ENCODE measurements around the gene ZNF99.
"Not testable (repeated sequence)": the region's sequence is repeated elsewhere in the genome, so short reads cannot be mapped to it uniquely, and the experiment has no call there.

ZNF99 gene

DNA sequence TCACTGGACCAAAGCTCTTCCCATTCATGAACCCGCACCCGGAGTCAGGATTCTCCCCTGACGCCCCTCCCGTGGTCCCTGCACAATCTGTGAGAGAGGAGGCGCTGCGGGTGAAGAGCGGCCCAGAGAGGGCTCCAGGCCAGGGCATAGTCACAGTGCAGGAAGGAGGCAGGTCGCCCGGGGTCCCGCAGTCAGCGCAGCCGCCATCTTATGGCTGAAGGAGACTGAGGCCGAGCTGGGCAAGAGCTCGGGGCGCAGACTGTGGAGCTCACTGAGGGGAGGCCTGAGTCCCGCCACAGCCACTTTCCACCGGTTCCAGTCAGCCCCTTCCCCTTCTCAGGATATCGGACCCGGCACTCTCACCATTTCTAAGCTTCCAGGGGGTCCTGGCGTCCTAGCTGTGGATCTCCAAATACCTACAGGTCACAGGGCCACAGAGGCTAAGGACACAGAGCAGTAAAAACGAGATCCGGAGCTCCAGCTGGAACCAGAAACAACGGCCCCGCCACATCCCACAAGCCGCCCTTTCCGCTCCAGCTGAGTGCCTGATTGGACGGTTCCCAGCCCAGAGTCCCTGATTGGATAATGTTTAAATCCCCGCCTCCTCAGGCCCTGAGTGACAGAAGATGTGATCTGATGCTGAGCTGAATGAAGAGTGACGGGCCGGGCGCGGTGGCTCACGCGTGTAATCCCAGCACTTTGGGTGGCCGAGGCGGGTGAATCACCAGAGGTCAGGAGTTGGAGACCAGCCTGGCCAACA is at the start of gene ZNF99:
Gene ZNF99 (minus strand): TSS at position 501 of the 760 bp plus-strand sequence. CDS start 135 bp downstream, at position 366.
- no peak for DNase-seq
- no peak for TF ChIP-seq GATA1 (IDR thresholded peaks at IDR 0.05; ENCODE audit: low read depth, low read length)
- no peak for TF ChIP-seq POLR2A (IDR thresholded peaks at IDR 0.05; ENCODE audit: low read length)

DNA sequence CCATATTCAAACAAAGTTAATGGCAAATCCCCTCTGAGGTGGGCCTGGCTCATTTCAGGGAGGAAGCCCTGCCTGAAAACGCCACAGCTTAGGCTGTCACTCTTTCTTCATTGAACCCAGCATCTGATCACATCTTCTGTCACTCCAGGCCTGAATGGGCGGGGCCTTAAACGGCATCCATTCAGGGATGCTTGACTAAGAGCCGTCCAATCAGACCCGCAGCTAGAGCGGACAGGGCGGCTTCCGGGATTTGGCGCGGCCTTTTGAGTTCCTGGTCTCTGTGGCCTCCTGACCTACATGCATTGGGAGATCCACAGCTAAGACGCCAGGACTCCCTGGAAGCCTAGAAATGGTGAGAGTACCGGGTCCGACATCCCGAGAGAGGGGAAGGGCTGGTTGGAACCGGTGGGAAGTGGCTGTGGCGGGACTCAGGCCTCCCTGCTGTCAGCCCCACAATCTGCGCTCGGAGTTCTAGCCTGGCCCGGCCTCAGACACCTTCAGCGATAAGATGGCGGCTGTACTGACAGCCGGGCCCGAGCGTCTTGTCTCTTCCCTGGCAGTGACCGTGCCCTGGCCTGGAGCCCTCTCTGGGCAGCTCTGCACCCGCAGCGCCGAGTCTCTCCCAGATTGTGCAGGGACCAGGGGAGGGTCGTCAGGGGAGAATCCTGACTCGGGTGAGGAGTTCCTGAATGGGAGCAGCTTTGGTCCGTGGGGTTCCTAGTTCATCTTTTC is 48.2 kb upstream of the ZNF99 start, which contains the start of gene ZNF723:
Gene ZNF723 (plus strand): TSS at position 261 of the 732 bp plus-strand sequence. CDS start 89 bp downstream, at position 350.
- no peak for DNase-seq
- TF ChIP-seq GATA1 (IDR thresholded peaks at IDR 0.05; ENCODE audit: low read depth, low read length) (no peak), POLR2A (IDR thresholded peaks at IDR 0.05; ENCODE audit: low read length) (no peak)

DNA sequence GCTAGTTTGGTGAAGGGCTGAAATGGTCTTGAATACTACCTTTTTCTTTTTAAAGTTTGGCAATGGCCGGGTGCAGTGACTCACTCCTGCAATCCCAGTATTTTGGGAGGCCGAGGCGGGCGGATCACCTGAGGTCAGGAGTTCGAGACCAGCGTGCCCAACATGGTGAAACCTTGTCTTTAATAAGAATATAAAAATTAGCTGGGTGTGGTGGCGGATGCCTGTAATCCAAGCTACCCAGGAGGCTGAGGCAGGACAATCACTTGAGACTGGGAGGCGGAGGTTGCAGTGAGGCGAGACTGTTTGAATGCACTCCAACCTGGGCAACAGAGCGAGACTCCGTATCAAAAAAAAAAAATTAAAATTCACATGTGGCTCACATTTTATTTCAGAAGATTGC is 47.3 kb upstream of the ZNF99 start:
- TF ChIP-seq GATA1 (IDR thresholded peaks at IDR 0.05; ENCODE audit: low read depth, low read length) (no peak), POLR2A (IDR thresholded peaks at IDR 0.05; ENCODE audit: low read length) (no peak)
- no peak for DNase-seq

DNA sequence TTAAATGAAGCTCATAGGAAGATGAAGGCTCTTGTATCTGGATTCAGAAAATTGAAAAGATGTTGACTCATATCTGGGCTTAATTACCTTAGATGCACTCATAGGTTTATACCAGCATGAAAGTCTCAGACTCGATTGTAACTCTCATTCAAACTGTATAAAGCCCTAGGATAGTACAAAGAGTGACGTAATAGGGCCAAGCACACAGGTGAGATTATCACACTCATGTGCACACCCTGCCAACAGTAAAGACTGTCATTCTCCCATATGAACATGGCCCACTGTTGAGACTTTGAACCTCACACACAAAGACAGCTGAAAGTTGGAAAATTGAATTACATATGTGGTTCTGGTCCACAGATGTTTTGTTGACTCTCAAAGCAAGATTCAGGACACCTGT is 30.2 kb upstream of the ZNF99 start:
- no peak for TF ChIP-seq POLR2A (IDR thresholded peaks at IDR 0.05; ENCODE audit: low read length)
- TF ChIP-seq GATA1 (IDR thresholded peaks at IDR 0.05; ENCODE audit: low read depth, low read length) = no peak
- no peak for DNase-seq

DNA sequence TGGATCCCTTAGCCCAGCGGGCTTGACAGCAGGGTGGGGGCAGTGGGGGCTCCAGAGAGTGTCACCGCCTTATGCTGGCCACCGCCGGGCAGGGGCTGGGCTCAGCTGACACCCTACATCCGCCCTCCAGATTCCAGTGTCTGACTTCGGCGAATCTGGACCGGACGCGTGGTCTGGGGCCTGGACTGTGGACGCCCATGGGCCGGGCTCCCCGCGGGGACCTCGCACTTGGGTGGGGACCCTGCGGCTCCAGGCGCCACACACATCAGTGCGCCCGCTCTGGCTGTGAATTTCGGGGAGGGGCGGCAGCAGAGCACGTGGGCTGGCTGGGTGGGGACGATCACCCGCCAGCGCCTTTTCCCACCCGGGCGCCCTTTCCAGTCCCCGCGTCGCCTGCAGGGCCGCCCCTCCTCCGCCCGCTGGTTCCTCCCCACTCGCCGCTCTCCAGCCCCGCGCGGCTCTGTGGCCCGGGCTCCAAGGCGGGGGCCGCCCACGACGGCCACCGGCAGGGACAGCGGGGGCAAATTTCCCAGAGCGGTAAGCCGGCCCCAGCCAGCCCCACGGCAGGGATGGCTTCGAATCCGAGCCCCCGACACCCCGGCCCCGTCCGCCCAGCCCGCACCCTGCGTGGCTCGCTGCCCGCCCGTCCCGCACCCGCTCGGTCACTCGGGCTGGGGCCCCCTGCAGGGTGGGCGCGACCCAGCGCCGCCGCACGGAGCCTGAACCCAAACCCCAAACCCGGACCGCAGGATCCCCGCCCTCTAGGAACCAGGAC is 23.3 kb upstream of the ZNF99 start:
- no peak for DNase-seq
- TF ChIP-seq GATA1 (IDR thresholded peaks at IDR 0.05; ENCODE audit: low read depth, low read length) (no peak), POLR2A (IDR thresholded peaks at IDR 0.05; ENCODE audit: low read length) (no peak)

DNA sequence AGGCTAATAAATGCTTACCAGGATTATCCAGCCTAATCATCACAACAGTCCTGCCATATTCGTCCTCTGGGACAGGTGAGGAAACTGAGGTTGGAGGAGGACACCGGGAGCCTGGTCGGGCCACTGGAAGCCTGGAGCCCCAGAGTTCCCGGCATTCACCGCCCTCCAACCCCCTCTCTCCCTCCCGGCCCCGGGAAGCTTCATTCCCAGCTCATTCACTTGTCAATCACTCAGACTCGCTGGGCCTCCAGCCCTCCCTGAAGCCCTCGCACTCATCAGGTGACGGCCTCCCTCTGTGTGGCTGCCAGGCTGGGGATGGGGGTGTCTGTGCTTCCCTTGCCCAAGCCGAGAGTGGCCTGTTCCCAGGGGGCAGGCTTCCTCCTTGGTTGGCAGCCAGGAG is 22.5 kb upstream of the ZNF99 start:
- TF ChIP-seq GATA1 (IDR thresholded peaks at IDR 0.05; ENCODE audit: low read depth, low read length) = no peak
- TF ChIP-seq POLR2A (IDR thresholded peaks at IDR 0.05; ENCODE audit: low read length) = no peak
- no peak for DNase-seq

DNA sequence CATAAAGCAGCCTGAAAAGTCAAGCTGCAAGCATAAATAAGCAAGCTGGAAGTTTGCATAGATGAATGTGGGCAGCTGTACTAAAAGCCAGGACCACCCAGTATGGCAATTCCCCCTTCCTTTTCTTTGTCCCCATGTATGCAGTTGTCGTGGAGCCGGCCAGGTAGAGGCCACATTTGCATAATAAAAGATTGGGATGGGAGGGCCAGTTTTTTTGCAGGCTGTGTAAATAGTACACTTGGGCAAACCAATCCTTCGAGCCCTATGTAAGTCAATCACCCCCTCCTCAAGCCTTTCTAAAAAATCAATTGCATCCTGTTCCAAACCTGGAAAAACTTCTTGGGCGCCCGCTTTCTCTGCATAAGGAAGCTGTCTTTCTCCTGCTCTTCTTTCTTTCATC is 13.1 kb upstream of the ZNF99 start:
- no peak for TF ChIP-seq GATA1 (IDR thresholded peaks at IDR 0.05; ENCODE audit: low read depth, low read length)
- no peak for TF ChIP-seq POLR2A (IDR thresholded peaks at IDR 0.05; ENCODE audit: low read length)
- no peak for DNase-seq

DNA sequence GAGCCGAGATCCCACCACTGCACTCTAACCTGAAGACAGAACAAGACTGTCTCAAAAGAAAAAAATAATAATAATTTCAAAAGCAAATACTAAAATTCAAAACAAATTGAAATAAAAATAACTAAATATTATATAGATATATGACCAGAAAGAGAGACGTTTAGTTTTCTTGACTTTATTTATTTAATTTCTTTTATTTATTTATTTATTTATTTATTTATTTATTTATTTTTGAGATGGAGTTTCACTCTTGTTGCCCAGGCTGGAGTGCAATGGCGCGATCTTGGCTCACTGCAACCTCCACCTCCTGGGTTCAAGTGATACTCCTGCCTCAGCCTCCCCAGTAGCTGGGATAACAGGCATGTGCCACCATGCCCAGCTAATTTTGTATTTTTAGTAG is 8.9 kb upstream of the ZNF99 start:
- not testable (repeated sequence) for DNase-seq

DNA sequence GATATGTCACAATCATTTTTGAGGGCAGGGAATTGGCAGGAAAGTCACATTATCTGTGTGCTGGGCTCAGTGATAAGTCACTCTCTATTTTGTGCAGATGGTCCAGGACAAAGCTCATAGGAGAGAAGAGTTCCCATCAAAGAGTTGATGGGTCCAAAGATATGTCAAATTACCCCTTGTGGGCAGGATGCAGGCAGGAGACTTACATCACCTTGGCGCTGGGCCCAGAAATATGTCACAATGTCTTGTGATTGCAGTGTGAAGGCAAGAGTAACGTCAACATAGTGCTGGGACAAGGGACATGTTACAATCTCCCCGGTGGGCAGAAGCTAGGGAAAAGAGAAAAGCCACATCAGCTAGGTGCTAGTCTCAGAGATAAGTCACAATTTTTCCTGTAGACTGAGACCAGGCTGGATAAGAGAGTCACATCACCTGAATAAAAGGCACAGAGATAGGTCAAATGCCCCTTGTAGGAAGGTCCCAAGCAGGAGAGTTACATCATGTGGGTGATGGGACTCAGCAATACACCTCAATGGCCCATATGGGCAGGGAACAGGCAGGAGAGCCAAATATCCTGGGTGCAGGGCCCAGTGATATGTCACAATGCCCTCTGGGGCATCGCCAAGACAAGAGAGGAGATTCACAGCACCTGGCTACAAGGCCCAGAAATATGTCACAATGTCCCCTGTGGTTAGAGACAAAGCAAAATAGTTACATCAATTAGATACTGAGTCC is 47.9 kb downstream of the ZNF99 start:
- no peak for TF ChIP-seq GATA1 (IDR thresholded peaks at IDR 0.05; ENCODE audit: low read depth, low read length)
- TF ChIP-seq POLR2A (IDR thresholded peaks at IDR 0.05; ENCODE audit: low read length) = no peak

DNA sequence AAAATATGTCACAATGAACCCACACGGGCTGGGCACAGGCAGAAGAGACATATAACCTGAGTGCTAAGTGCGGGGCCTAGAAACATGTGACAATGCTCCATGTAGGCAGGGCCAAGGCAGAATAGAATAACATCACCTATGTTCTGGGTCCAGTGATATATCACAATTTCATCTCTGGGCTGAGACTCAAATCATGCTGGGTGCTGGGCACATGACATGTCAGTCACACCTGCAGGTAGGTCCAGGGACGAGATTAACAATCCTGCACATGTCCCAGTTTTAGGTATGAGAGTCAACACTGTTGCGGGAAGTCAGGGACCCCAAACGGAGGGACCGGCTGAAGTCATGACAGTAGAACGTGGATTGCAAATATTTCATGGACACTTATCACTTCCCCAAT is 50.3 kb downstream of the ZNF99 start:
- TF ChIP-seq GATA1 (IDR thresholded peaks at IDR 0.05; ENCODE audit: low read depth, low read length) = no peak
- TF ChIP-seq POLR2A (IDR thresholded peaks at IDR 0.05; ENCODE audit: low read length) = no peak
- no peak for DNase-seq

More for the DNA sequence above, 47.9 kb downstream of the ZNF99 start:
- DNase-seq = no peak

DNA sequence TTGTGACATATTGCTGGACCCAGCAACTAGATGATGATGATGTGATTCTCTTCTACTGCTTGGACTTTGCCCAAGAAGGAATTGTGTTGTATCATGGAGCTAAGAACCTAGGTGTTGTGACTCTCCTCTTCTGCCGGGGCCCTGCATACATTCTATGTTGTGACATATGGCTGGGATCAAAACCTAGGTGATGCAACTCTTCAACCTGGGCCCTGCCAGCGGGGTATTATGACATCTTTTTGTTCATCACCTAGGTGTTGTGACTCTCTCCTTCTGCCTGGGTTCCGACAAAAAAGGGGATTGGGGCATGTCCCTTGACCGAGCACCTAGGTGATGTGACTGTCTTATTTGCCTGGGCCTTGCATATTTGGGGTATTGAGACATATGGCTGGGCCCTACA is 55.7 kb downstream of the ZNF99 start:
- DNase-seq = not testable (repeated sequence)

DNA sequence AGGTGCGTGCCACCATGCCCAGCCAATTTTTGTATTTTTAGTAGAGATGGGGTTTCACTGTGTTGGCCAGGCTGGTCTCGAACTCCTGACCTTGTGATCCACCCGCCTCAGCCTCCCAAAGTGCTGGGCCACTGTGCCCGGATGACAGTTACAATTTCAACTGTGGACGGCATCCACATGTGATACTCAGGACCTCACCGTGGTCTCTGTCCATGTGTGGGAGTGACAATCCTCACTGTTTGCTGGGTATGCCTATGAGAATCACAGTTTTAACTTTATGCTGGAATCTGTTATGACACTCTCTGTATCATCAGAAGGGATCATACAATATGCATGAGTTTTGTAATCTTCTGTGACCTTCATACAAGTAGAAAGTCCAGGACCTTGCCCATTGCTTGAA is 62.4 kb downstream of the ZNF99 start:
- not testable (repeated sequence) for DNase-seq

DNA sequence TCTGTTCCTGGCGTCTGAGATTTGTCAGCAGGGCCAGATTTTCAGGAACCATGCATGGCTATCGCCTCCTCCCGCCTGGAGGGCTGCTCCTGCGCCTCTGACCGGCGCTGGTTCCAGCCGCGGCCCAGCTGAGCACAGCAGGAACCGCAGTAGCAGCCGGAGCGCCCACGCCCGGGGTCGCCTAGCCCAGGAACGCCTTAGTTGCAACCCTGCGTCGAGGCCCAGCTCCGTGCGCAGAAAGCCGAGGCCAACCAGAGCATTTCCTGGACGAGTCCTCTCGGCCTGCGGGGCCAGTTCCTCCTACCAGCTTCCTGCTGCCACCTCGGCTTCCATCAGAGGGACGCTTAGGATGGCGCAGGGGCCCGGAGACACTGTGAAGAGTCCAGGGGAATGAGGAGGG is 75.0 kb downstream of the ZNF99 start:
- TF ChIP-seq POLR2A (IDR thresholded peaks at IDR 0.05; ENCODE audit: low read length) = no peak
- no peak for TF ChIP-seq GATA1 (IDR thresholded peaks at IDR 0.05; ENCODE audit: low read depth, low read length)
- no peak for DNase-seq

DNA sequence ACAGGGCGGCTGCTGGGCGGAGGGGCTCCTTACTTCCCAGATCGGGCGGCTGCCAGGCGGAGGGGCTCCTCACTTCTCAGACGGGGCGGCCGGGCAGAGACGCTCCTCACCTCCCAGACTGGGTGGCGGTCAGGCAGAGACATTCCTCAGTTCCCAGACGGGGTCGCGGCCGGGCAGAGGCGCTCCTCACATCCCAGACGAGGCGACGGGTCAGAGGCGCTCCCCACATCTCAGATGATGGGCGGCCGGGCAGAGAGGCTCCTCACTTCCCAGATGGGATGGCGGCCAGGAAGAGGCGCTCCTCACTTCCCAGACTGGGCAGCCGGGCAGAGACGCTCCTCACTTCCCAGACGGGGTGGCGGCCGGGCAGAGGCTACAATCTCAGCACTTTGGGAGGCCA is 80.9 kb downstream of the ZNF99 start:
- DNase-seq = not testable (repeated sequence)

DNA sequence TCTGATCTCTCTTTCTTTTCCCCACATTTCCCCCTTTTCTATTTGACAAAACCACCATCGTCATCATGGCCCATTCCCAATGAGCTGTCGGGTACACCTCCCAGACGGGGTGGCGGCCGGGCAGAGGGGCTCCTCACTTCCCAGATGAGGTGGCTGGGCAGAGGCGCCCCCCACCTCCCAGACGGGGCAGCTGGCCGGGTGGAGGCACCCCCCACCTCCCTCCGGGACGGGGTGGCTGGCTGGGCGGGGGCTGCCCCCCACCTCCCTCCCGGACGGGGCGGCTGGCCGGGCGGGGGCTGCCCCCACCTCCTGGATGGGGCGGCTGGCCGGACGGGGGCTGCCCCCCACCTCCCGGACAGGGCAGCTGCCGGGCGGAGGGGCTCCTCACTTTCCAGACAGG is 81.3 kb downstream of the ZNF99 start:
- DNase-seq = not testable (repeated sequence)

Data from erythroblast (primary cell).